HG03025 (cell line): ENCODE results near the gene CACNG8.

Experiments
- ATAC-seq: cut with Tn5 transposase; IDR thresholded peaks from one replicate; pipeline ENCODE4 v1.9.1; 2021; ENCODE audit warnings: mild to moderate bottlenecking, moderate library complexity; ENCODE audit not compliant: unreplicated experiment, low FRiP score

The CACNG8 gene

DNA sequence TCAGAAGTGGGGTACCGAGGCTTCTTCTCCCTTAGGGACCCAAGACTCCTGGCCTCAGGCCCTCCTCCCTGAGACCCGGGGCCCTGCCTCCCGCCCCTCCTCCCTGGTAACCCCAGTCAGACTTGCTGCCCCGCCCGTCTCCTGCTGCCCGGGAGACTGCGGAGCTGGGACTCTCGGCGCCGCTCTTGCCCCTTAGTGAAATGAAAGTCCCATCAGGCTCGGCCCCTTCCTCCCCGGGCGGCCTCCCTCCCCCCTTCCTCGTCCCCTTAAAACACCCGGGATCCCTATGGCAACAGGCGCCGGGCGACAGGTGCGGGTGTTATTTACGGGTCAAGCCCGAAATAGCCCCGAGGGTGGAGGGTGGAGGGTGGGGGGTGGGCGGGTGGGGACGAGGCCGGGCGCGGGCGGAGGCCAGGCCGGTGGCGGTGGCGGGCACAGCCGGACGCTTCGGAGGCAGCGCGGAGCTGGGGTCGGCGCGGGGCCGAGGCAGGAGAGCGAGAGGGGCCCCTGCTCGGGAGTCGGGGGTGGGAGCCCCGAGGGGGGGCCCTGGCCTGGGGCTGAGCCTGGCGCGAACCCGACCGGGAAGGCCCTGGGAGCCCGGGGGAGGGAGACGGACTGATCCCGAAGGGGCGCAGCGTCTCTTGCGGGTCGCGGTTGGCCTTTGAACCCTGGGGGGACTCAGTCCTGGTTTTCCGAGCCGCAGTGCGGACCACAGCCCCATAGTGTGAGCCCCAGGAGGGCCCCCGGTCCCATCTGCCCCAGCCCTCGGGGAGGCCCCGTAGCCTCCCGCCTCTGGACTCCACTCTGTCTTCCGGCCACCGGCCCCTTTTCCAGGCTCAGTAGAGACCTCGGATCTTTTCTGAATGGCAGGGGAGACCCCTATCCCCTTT is 28.7 kb downstream of the CACNG8 start, which contains the start of gene CACNG6:
CACNG6 (plus strand) TSS at position 414 of the 890 bp plus-strand sequence. CDS start 1,241 bp downstream, outside the sequence.
- no peak for ATAC-seq

DNA sequence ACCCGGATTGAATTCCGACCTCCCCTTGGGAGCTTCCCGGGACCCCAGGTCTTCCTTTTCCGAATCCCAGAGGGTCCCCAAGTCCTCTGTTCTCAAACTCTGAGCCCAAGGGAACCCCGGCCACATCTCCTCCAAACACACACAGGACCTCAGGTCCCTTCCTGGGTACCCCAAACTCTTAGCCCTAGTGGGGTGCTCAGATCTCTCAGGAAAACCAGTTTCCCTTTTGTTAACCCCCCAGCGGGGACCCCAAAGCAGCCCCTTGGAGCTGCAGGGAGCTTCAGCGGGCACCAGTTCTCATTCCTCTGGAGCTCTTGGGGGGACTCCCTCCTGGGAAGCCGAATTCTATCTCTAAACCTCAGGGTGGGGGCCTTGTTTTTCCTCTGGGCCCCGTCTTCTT is 29.5 kb downstream of the CACNG8 start:
- ATAC-seq: no peak

DNA sequence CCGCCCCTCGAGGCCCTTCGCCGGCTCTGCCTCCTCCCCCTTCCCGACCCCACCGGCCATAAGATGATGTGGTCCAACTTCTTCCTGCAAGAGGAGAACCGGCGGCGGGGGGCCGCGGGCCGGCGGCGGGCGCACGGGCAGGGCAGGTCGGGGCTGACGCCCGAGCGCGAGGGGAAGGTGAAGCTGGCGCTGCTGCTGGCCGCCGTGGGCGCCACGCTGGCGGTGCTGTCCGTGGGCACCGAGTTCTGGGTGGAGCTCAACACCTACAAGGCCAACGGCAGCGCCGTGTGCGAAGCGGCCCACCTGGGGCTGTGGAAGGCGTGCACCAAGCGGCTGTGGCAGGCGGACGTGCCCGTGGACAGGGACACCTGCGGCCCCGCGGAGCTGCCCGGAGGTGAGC is 30.1 kb downstream of the CACNG8 start:
- ATAC-seq: no peak

DNA sequence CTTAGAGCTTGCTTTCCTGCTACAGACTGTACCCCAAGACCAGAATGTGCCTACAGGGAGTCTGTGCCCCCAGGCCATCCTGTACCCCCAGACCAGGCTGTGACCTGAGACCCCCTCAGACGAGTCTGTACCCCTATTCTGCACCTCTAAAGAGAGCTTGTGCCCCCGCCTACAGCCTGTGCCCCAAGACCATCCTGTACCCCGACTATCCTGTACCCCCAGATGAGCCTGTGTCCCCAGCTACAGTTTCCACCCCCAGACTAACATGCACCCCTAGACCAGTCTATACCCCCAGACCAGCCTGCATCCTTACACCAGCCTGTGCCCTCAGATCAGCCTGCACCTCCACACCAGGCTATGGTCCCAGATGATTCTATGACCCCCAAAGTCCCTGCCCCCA is 30.7 kb downstream of the CACNG8 start:
- ATAC-seq: no peak

GRCh38 chr19:53994811-53995210 is 32.1 kb downstream of the CACNG8 start:
- no peak for ATAC-seq

DNA sequence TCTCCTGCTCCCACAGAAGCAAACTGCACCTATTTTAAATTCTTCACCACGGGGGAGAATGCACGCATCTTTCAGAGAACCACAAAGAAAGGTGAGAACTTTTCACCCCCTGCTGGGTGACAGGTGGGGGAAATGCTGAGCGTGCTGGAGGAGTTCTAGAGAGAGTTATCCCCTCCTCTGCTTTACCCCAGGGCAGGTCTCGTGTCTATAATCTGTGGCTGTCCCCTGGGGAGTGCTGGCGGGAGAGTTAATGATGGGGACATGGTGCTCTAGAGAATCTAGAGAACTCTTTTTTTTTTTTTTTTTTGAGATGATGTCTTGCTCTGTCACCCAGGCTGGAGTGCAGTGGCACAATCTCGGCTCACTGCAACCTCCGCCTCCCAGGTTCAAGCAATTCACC is 35.5 kb downstream of the CACNG8 start:
- ATAC-seq: no peak

- no peak for ATAC-seq
Measured at GRCh38 chr19:53999694-54000093, 37.0 kb downstream of the CACNG8 start.

DNA sequence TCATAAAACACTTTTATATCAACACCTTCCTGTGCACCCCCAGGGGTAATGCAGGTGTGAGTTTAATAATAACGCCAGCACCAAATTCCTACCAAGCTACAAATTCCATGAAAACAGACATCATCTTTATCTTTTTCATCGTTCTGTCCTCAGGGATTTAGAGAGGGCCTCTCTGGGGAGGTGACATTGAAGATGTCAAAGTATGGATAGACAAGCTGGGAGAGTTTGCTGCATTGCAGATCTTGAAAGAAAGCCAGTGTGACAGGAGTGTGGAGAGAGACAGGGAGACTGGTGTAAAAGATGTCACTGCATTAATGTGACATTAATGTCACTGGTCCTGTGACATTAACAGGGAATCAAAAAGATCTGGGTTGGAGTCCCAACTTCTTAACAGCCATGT is 38.8 kb downstream of the CACNG8 start:
- ATAC-seq: no peak

GRCh38 chr19:54002495-54003315 is 40.0 kb downstream of the CACNG8 start:
- no peak for ATAC-seq

GRCh38 chr19:54009440-54009839 is 46.7 kb downstream of the CACNG8 start:
- ATAC-seq: no peak

GRCh38 chr19:54010474-54010873 is 47.7 kb downstream of the CACNG8 start:
- ATAC-seq: no peak

DNA sequence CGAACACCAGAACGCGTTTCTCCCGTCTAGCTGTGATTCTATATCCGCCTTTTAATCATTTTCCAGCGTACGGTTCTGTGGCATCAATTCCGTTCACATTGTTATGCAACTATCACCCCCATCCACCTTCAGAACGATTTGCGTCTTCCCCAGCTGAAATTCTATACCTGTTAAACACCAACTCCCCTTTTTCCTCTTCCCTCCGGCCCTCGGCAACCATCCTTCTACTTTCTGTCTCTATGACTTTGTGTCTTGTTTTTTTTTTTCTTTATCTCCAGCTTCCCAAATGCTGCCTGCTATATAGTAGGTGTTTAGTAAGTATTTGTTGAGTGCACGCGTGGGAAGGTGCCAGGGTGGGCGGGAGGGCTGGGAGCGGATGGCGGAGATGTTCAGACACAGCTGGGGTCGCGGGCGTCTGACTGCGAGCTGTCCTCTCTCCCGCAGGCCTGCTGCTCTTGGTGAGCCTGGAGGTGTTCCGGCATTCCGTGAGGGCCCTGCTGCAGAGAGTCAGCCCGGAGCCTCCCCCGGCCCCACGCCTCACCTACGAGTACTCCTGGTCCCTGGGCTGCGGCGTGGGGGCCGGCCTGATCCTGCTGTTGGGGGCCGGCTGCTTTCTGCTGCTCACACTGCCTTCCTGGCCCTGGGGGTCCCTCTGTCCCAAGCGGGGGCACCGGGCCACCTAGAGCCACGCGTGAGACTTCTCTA is 48.9 kb downstream of the CACNG8 start:
- no peak for ATAC-seq

- ATAC-seq: no peak
Measured at GRCh38 chr19:54013866-54014265, 51.1 kb downstream of the CACNG8 start.

GRCh38 chr19:54014920-54015560 is 52.3 kb downstream of the CACNG8 start:
- ATAC-seq: no peak

DNA sequence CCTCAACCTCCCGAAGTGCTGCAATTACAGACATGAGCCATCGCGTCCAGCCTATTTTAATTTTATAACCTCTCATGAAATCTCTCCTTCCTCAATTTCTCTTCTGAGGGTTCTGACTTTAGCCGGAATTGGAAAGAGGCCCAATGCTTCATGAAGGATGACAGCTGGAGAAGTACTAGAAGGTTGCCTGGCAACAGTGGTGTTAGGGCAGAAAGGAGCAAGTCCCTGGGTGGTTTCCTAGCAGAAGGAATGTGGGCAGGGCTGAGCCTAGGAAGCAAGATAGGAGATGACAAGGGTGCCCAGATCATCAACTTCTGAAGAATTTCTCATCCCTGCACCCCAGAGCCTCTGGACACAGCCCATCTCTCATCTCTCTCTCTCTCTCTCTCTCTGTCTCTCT is 54.5 kb downstream of the CACNG8 start:
- ATAC-seq: no peak

DNA sequence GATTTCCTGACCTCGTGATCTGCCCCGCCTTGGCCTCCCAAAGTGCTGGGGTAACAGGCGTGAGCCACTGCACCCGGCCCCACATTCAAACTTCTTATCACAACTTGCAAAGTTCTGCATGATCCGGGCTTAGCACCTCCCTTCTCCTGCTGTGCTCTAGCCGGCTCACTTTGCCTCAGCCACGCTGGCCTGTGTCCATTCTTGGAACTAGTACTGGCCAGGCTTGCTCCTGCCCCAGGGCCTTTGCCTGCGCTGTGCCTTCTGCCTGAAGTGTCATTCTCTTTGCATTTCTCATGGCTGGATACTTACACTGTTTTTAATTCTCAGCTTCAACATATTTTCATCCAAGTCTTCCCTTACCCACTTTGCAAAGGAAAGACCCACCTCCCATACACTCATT is 58.6 kb downstream of the CACNG8 start:
- ATAC-seq: no peak

DNA sequence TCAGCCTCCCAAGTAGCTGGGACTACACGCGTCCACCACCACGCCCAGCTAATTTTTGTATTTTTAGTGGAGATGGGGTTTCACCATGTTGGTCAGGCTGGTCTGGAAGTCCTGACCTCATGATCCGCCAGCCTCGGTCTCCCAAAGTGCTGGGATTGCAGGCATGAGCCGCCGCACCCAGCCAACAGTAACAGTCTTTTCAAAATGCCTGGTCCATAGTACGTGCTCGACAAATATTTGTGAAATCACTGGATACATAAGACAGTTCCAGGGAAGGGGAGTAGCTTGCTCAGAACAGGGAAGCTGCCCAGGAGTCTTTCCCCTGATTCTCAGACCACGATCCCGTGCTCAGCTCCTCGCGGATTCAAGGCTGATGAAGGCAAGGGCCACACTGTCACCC is 59.2 kb downstream of the CACNG8 start:
- no peak for ATAC-seq

DNA sequence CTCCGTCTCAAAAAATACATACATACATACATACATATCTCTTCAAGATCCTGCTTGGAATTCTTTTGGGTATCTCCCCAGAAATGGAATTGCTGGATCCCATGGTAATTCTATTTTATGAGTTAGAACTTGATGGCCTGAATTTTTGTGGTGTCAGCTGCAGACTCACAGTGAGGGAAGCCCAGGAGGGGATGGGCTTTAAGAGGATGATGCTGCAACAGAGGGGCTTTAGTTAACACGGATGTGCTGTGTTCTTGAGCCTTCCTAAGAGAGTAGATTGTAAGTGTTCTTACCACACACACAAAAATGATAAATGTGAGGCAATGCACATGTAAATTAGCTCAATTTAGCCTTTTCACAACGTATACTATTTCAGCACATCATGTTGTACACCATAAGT is 60.5 kb downstream of the CACNG8 start:
- no peak for ATAC-seq

DNA sequence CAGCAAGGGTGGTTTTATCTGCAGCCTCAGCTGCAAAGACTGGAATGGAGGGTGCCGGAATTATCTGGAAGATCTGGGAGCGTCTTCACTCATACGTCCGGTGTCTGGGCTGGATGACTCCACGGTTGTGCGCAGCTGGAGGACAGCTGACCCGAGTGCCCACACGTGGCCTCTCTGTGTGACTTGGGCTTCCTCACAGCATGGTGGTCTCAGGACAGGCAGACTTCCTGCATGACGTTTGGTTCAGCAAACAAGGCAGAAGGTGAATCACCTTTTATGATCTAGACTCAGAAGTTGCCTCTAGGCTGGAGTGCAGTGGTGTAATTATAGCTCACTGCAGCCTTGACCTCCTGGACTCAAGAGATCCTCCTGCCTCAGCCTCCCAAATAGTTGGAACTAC is 61.9 kb downstream of the CACNG8 start:
- no peak for ATAC-seq

DNA sequence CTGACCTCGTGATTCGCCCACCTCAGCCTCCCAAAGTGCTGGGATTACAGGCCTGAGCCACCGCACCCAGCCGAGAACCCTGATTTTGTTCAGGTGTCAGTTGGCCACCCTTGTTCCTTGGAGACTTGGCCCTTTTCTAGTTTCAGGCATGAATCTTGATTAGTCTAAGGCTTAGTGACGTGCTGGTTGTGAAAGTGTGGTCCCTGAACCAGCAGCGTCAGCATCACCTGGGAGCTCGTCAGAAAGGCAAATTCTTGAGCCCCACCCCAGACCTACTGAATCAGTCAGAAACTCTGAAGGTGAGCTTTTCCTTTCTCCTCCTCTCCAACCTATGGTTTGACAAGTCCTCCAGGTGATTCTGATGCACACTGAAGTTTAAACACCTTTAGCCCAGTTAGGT is 63.9 kb downstream of the CACNG8 start:
- ATAC-seq: no peak
